T-helper 1 cell (primary cell): Measurements from ENCODE around the gene CD9.
"Not testable (repeated sequence)": the region's sequence is repeated elsewhere in the genome, so short reads cannot be mapped to it uniquely, and the experiment has no call there.

ENCODE experiments used
- DNase-seq, 5 donors: peaks; one replicate each; pipeline ENCODE4 v3.0.0-alpha.2; 2012 to 2020

Gene CD9

DNA sequence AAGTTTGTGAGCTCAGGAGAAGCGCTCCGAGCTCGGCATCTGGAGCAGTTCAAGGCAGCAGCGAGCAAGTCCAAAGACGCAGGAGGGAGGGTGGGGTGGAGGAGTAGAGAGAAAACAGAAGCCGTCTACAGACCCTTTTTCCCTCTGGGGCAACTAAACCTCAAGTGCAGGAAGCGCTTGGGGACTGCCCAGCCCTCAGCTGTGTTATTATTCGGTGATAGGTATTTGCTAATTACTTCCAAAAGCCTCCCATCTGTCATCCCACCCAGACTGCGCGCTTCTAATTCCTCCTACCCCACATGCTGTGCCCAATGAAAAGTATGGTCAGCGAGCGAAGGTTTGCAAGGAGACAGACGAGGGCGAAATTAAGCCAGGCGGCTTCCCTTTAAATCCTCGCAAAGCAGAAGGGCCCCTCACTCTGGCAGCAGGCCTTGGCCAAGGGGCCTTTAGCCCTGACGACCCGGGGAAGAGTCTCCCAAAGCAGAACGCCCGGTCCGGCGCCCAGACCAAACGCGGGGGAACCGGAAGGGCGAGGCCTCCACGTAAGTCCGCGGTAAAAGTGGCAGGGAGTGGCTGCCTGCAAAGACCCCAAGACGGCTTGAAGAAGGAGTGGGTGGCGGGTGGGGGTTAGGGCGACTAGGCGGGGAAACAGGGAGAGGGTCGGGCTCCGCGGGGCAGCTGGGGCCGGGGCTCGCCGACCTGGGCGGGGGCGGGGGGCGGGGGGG, 507 bp upstream of the CD9 start:
- DNase-seq = no peak

DNA sequence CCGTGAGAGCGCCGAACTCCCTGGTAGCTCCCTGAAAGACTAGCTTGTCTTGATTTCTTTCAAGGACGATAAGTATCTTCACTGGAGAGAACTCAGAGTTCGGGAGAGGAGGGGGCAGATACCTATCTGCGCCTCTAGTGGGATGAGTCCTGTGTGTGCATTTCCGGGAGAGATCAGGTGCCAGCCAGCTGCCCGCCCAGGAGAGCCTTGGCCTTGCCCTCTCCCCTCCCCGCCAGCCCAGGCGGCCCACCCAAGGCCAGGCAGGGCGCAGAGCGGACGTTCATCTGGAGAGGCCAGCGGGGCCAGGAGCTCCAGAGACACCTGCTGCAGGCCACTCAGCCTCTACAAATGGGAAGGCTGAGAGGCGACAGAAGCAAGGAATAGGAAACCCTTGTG, 1.0 kb downstream of the CD9 start:
- DNase-seq = no peak

DNA sequence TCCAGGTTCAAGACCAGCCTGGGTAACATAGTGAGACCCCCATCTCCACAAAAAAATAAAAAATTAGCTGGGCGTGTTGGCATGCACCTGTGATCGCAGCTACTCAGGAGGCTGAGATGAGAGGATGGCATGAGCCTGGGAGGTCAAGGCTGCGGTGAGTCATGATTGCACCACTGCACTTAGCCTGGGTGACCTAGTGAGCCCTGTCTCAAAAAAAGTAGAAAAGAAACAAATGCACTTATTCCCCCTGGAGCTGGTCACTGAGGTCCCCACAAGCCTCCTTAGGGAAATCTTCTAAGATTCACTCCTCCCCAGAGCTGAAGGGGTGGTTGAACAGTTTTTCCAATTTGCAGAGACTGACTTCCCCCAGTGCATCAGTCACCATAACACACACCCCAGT, 1.6 kb downstream of the CD9 start:
- DNase-seq = no peak

DNA sequence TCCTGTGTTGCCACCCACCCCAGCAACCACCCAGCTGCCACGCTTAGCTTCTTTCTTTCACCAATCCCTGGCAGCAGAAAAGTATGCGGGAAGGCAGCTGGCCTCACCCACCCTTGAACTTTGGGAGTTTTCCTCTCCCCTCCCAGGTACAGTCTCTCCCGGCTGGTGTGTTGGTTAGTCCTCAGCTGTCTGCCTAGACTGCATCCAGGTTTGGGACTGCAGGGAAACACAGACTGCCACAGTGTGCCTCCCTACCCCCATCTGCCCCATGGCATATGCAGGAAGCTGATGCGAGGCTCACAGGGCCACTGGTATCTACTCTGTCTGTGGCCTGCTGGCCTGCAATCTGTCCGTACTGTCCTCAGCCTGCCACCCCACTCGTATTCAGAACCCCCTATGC, 2.1 kb downstream of the CD9 start:
- no peak for DNase-seq

DNA sequence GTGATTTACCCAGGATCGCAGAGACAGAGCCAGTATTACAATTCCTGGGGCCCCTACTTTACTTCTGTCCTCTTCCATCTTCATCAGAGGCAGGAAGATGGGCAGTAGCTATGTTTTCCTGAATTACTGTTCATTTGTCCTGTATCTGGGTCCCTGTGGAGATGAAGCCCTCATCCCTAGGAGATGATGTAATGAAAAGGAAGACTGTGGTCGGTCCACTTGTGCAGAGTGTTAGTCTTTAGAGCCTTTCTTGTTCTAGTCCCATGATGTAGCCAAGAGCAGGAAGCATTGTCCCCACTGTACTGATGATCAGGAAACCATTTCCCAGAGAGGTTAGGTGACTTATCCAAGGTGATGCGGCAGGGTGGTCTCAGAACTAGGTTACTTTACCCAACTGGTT, 2.6 kb downstream of the CD9 start:
- DNase-seq = no peak

DNA sequence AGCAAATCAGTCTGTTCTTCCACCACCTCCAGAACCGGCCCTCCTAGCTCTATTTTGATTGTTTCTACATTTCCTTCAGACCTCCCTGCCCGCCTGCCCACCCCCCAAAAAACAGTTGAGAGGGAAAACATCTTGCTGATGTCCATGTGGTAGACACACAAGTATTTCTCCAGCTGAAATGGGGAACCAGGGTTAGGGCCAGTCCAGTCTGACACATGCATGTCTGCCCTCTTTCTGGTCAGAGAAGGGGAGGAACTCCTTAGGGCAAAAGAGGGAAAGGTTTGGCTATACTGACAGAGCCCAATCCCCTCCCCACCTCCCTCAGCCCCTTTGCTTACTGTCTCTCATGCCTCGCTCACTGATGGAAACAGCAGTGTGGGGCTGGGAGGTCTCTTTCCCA, 3.4 kb downstream of the CD9 start:
- DNase-seq = no peak

DNA sequence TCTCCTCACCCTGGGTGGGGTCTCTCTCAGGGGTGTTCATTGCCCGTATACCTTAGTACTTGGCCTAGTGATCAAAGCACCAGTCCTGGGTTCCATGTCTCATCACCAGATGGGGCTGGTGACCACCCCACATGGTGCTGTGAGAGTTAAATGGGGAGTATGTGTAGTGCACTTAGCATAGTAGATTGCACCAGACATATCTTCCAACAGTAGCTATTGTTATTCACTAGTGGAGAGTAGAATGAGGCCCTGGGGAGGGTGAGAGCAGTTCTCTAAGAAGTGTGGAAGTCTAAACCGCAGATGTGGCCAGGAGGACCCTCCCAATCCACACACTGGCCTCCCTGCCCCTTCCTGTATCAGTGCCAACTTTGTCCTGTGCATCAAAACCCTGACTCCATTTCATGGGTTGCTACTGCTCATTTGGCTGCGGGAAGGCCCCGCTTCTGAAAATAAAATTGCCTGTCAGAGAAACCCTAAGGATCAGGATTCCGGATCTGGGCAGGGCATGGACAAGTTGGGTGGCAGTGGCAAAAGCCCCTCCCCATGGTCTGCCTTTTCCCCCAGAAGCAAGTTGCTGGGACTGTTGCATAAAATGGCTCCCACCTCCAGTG, 4.4 kb downstream of the CD9 start:
- DNase-seq = peak in 1 of 5 donors; percentile 16

DNA sequence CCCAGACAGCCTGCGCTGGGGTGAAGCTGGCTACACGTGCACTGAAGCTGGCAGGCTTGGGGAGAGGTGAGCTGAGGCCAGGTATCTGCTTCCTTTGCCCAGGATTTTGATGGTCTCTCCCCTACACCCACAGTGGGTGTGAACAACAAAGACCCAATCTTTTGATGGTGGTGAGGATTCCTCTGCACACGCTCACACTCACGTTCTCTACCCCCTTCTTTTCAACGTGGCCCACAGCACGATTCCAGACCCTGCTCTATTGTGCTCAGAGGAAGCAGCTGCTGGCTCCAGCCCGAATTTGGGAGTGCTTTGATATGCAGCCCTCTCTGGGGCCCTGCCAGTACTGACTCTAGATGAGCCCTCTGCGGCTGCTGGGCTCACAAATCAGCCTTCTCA, 4.9 kb downstream of the CD9 start:
- DNase-seq = no peak

DNA sequence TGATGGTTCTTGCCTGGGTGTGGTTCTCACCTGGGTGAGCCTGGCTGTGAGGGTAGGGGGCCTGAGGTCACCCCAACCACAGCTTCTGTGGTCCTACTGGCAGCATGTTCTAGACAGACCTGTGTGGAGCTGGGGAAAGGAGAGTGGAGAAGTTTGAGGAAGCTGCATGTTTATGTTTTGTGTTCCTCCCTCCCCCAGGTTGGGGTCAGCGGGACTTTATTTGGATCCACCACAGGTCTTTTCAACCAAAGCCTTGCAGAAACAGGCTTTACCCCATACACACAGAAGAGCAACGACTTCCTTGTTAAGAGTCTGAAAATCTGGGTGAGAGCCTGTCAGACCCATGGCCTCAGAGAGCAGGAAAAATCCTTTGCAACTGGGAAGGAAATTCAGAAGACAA, 5.6 kb downstream of the CD9 start:
- no peak for DNase-seq

DNA sequence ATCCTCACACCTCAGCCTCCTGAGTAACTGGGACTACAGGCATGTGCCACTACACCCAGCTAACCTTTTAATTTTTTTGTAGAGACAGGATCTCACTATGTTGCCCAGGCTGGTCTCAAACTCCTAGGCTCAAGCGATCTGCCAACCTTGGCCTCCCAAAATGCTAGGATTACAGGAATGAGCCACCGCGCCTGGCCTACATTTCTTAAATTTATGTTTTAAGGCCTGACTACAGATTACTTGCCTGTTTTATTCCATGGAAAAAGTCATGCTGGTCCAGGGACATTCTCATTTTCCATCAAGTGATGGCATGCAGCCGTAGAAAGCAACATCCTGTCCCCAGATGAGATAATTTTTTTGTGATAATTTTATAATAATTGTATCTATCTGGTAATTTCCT, 6.1 kb downstream of the CD9 start:
- DNase-seq = no peak

DNA sequence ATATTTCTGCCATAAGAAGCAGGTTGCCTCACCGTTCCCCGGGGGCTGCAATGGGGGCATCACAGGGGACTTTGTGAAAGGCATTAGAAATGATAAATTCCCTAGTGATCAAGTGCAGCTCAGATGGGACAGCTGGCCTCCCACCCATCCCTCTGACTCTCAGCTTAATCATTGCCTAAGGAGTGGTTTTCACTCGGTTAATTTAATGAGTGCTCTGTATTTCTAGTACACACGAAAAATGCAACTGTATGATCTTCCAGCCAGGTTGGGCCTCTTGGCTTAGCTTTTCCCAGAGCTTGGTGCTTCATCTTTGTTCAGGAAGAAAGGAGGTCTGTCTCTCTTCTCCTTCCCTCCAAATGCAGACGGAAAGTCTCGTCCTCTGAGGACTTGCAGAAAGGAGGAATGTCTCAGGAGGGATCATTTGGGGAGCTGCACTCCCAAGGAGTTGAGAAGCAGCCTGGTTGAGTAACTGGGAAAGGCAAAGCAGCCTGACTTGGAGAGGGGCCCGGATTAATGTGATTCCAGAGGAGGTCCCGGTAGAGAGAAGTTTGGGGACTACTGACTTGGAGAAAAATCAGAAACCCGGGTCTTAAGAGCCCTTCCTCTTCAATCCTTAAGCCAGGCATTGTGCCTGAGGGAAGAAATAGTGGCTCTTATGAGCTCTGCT, 7.2 kb downstream of the CD9 start:
- DNase-seq = no peak

DNA sequence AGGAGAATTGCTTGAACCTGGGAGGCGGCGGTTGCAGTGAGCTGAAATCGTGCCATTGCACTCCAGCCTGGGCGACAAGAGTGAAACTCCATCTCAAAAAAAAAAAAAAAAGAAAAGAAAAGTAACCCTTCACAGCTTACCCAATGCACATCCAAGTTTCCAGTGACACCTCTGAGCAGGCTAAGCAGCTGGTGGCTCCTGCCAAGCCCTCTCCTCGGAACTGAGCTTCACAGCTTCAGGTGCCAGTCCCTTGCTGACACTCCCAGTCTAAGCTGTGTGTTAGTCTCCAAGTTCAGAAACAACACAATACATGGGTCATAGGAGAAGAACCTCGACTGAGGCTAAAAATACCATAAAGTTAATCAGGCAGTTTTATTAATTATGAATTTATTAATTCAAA, 7.9 kb downstream of the CD9 start:
- no peak for DNase-seq

DNA sequence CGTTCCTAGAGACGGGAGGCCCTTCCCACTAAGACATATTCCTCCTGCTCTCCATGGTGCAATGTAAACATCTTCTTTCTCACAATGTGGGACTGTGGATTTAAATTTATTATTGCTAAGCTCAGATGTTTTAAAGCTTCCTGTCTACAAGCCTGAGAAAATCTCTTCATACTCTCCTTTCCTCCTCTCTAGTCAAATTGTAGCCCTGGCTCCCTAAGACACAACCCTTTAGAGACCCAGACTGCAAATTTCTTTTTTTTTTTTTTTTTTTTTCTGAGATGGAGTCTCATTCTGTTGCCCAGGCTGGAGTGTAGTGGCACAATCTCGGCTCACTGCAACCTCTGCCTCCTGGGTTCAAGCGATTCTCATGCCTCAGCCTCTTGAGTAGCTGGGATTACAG, 9.2 kb downstream of the CD9 start:
- not testable (repeated sequence) for DNase-seq

DNA sequence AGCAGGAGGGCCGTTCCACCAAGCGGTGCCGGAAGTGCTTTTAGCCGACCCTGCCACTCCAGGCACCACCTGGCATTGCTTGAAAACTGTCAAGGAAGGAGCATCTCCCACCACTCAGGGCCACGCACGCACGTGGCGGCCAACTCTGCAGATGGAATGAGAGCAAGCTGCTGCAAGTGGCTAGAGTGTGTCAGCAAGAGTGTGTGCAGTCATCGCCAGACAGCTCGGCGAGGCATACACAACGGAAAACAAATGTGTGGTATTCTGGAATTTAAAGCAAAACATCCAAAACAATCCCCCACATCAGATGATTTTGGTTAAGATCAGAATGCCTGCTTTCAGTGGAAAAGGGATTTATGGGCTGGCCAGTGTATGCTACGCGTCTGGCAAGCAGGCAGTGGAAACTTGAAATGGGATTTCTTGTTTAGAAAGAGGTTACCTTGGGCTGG, 11.2 kb downstream of the CD9 start:
- no peak for DNase-seq

DNA sequence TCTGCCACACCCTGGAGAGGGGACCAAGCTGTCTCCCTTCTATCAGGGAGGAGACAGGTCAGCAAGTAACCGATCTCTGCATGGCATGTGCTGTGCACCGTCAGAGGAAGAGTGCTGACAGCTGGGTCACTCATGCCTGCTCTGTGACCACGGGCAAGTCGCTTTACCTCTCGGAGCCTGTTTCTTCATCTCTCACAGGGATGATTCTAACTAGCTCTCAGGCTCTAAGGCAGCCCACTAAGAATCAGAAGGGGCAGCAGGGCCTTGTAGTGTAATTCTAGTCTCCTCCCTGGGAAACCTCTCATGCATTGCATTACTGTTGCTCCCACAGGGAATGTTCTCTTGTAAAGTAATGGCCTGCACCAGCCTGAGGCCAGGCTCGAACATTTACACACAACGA, 11.9 kb downstream of the CD9 start:
- DNase-seq = no peak

DNA sequence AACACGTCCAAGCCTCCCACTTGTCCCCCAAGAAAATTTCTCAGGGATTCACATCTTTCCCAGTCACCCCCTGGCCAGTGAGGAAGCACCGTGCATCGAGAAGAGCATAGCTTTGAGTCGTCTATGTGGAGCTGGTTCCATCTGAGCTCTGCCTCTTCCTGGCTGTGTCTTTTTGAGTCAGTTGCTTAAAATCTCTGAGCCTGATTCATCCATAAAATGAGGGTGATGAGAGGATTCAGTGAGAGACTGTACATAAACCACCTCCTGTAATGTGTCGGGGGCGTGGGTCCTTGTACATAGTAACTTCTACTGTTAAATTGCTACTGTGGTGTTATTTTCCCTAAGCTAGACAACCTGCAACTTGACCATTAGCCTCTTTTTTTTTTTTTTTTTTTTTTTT, 13.8 kb downstream of the CD9 start:
- DNase-seq = no peak

DNA sequence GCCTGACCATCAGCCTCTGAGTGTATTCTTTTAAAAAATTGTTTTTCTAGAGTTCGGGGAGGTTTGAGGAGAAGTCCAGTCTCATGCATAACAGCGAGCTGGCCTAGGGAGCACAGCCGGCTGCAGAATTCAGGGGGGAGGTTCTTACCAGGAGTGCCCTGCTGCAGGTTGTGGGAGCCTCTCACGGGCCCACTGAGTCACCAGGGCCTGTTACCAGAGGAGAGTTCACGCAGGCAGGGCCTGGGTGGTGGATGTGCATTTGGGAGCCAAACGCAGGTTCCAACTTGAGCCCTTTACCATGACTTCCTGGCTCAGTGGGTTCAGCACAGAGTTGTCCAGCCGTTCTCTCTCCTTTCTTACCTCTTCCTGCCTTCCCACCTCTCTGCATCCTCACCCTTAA, 14.4 kb downstream of the CD9 start:
- DNase-seq = no peak

DNA sequence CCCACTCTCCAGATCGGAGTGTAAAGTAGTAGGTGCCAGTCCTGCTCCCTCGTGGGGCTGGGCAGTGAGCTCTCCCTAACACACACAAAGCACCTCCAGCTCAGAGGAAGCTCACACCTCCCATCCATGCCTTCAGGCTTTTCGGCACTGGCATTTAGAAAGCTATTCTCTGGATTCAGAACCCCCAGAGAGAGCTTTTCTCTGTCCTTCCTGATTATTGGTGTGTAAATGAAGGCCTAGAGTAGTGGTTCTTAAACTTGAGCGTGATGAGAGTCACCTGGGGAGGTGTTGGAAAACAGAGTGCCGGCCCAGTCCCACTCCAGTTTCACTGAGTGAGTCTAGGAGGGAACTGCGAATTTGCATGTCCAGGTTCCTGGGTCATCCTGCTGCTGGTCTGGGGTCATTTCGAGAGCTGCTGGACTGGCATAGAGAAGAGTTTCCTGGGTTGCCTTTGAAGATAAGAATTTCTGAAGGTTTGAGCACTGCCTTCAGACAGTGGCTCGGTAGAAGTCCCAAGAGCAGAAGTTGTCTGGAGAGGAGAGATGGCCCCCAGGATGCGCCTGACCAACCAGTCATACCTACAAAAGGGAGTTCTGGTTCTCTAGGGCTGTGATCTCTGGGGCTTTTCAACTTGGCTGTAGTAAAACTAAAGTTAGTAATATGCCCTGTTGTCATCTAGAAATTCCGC, 15.1 kb downstream of the CD9 start:
- no peak for DNase-seq

DNA sequence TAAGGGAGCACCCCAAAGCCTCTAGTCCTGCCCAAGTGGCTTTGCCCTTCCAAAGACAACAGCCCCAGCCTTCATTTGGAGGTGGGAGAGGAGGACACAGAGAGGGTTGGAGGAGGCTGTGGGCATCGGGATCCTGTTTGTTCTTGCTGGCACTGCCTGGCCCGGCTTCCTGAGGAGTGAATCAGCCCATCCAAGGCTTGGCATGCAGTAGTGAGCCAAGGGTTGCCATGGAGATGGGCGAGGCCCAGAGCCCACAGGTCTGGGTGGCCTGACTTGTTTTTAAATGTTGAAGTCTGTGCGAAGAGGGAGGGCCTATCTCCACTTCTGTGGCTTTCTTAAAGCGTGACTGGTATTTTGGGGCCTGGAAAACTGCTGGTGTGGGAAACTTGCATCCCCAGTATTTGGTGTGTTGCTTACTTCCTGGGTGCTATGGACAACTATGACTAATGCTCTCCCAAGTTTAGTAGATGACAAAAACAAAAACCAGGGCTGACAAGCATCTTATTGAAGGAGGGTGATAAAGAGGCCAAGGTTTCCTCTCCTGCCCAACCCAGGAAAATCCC, 15.8 kb downstream of the CD9 start:
- DNase-seq = no peak

DNA sequence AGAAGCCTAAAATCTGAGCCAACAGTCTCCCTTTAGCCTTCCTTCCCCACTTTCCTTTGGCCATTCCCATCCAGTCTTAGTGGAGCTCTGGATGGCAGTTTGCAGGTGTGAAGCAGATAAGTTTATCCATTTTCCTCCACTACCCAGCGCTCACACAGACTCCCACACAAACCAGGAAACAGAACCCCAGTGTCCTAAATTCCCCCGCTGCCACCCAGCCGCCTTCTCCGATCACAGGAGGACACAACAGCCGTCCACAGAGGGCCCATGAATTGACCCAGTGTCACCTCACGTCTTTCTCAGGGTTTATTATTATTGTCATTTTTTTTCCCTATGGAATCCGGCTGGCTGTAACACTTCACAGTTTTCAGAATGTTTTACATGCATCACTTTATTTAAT, 16.4 kb downstream of the CD9 start:
- DNase-seq = no peak

DNA sequence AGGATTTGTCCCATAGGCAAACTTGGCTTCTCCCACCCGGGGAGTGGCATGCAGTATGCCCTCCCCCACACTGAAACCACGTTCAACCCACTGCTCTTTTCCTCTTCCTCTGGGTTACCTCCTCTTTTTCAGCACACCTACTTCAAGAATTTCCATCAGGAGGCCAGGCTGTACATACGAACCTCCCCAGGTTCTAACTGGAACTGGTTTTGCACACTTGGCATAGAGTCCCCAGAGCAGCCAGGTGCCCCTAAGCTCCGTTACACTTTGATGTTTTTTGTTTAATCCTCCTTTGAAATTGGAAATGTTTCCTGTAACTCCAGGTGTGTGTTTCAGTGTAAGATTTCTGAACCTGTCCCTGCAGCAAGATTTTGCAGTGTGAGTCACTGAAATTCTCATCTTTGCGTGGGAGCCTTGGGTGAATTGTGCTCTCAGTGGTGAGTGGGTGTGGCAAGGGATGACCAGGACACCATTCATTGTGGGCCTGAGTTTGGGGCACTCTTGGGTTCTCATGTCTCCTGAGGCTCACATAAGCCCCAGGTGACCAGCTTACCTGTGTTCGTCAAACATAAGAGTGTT, 18.2 kb downstream of the CD9 start:
- no peak for DNase-seq

DNA sequence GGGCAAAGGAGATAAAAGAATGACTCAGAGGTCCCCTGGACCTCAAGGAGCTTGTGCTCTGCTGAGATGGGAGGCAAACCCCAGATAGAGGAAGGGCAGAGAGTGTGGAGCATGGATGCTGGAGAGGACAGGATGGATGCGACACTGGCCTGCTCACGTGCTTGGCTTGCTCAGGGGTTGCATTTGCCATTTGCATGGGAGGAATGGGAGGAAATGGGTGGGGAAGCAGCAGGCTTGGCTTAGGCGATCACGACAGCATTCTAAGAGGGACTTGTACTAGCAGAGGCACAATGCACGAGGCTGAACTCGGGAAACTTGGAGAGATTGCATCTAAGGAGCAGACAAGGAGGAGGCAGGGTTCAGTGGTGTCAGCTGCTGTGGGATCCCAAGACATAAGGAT, 19.8 kb downstream of the CD9 start:
- DNase-seq = no peak

DNA sequence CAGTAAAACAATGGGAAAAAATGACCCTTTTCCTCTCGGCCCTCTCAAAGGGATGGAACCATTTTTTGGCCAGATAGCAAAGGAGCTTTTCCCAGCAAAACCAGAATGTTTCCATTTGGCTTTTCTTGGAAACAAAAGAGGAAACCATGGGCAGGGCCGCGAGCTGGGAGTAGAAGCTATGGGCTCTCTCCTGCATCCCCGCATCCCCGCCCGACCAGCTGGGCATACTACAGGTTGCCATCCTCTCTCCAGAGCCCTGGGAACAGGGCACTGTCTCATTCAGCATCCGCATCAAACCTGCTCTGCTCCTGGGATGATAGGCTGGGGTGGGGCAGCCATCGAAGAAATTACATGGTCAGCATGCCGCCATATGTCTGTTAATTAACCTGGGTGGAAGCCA, 20.9 kb downstream of the CD9 start:
- no peak for DNase-seq
